Measurements from ENCODE around the gene SHOX. TPM values are rescaled to one million over a fixed set of nuclear protein-coding genes. Genes with fewer than 3 reads are reported as not detected.
"Not testable (repeated sequence)": the region's sequence is repeated elsewhere in the genome, so short reads cannot be mapped to it uniquely, and the experiment has no call there.

The SHOX gene
- total RNA-seq, 1 donor from 2014 or later, result not detected

DNA sequence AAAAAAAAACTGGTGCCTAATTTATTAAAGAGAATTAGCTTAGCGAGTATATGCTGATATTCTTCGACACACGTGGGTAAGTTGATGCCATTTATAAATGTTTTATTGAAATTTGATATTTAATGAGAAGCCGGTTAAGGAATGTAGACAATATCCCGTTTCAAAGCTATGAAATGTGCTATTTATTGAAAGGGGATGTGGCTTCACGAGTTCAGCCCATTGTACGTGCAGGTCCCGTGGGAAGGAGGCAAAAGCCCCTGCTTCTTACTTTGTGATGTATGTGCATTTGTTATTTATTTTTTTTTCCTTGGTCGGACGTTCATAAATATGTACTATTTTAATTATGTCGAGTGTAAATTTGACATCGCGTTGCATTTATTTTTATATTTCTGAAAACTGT lies 20.2 kb downstream of the SHOX start:
- Mint-ChIP-seq H3K4me1 (peaks cover 13% of the 10 kb centered on the region), H3K4me3 (no peak overlapping the region), H3K36me3 (no peaks in the 10 kb centered on the region), H3K27ac (no peak overlapping the region), H3K9me3 (no peaks in the 10 kb centered on the region), H3K27me3 (ENCODE audit: insufficient read depth, low read depth) (peaks cover 17% of the 10 kb centered on the region)
- Histone ChIP-seq H3K27me3 (peaks cover 41% of the 10 kb centered on the region), H2AFZ (replicated peaks) (no peak overlapping the region), H3K4me1 (no peaks in the 10 kb centered on the region), H3K27ac (no peak overlapping the region), H3K36me3 (no peaks in the 10 kb centered on the region), H3K4me2 (no peak overlapping the region), H3K4me3 (no peak overlapping the region), H3K9me3 (ENCODE audit: low read depth) (no peaks in the 10 kb centered on the region), H3K79me2 (ENCODE audit: low read depth) (no peaks in the 10 kb centered on the region), H4K20me1 (ENCODE audit: low read depth) (no peaks in the 10 kb centered on the region), H3K9ac (no peak overlapping the region), H3F3A (ENCODE audit: low read depth) (no peaks in the 10 kb centered on the region)
- DNase-seq (ENCODE audit: low spot score), result no peak
- TF ChIP-seq EZH2 (IDR thresholded peaks at IDR 0.05), result no peak
- TF ChIP-seq, protein P1, sequence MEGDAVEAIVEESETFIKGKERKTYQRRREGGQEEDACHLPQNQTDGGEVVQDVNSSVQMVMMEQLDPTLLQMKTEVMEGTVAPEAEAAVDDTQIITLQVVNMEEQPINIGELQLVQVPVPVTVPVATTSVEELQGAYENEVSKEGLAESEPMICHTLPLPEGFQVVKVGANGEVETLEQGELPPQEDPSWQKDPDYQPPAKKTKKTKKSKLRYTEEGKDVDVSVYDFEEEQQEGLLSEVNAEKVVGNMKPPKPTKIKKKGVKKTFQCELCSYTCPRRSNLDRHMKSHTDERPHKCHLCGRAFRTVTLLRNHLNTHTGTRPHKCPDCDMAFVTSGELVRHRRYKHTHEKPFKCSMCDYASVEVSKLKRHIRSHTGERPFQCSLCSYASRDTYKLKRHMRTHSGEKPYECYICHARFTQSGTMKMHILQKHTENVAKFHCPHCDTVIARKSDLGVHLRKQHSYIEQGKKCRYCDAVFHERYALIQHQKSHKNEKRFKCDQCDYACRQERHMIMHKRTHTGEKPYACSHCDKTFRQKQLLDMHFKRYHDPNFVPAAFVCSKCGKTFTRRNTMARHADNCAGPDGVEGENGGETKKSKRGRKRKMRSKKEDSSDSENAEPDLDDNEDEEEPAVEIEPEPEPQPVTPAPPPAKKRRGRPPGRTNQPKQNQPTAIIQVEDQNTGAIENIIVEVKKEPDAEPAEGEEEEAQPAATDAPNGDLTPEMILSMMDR (IDR thresholded peaks at IDR 0.05), result no peak
- no peak for TF ChIP-seq EZH2phosphoT487 (IDR thresholded peaks at IDR 0.05)

DNA sequence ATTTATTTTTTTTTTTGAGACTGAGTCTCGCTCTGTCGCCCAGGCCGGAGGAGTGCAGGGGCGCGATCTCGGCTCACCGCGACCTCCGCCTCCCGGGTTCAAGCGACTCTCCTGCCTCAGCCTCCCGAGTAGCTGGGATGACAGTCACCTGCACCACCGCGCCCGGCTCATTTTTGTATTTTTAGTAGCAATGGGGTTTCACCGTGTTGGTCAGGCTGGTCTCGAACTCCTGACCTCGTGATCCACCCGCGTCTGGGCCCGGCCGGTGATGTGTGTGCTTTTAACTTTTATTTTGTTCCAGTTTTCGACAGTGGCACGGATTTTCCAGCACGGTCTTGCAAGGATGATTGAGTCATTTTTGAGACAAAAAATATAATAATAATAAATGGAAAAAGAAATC lies 21.3 kb downstream of the SHOX start:
- not testable (repeated sequence) for H3F3A ChIP-seq (ENCODE audit: low read depth); H3K4me3 Mint-ChIP-seq; H3K9ac ChIP-seq; H3K9me3 ChIP-seq (ENCODE audit: low read depth); H3K4me3 ChIP-seq; H3K79me2 ChIP-seq (ENCODE audit: low read depth); H3K36me3 Mint-ChIP-seq; H3K36me3 ChIP-seq; H3K27ac ChIP-seq; H4K20me1 ChIP-seq (ENCODE audit: low read depth); H3K4me2 ChIP-seq; H3K27me3 Mint-ChIP-seq (ENCODE audit: insufficient read depth, low read depth); H3K9me3 Mint-ChIP-seq; H2AFZ ChIP-seq (replicated peaks); H3K4me1 ChIP-seq; H3K27ac Mint-ChIP-seq
- H3K4me1 Mint-ChIP-seq, result peaks cover 13% of the 10 kb centered on the region
- peak; percentile 0 for DNase-seq (ENCODE audit: low spot score)
- H3K27me3 ChIP-seq, result peaks cover 30% of the 10 kb centered on the region

GRCh38 chrX:652341-652741 lies 21.8 kb downstream of the SHOX start:
- Histone ChIP-seq H4K20me1 (ENCODE audit: low read depth) (no peaks in the 10 kb centered on the region), H3K36me3 (no peaks in the 10 kb centered on the region), H3K27me3 (peaks cover 29% of the 10 kb centered on the region), H3K27ac (no peak overlapping the region), H3K79me2 (ENCODE audit: low read depth) (no peaks in the 10 kb centered on the region), H3K9ac (no peak overlapping the region), H3K4me1 (no peaks in the 10 kb centered on the region), H2AFZ (replicated peaks) (peak overlapping the region; percentile 34), H3F3A (ENCODE audit: low read depth) (no peaks in the 10 kb centered on the region), H3K4me3 (no peak overlapping the region), H3K9me3 (ENCODE audit: low read depth) (no peaks in the 10 kb centered on the region), H3K4me2 (no peak overlapping the region)
- no peak overlapping the region for H3K4me3 Mint-ChIP-seq
- no peak overlapping the region for H3K27ac Mint-ChIP-seq
- H3K9me3 Mint-ChIP-seq, result no peaks in the 10 kb centered on the region
- peak; percentile 1 for DNase-seq (ENCODE audit: low spot score)
- TF ChIP-seq, protein P1 (IDR thresholded peaks at IDR 0.05), result no peak
- TF ChIP-seq EZH2phosphoT487 (IDR thresholded peaks at IDR 0.05) (no peak), EZH2 (IDR thresholded peaks at IDR 0.05) (no peak)
- H3K27me3 Mint-ChIP-seq (ENCODE audit: insufficient read depth, low read depth), result peaks cover 7% of the 10 kb centered on the region
- H3K36me3 Mint-ChIP-seq, result no peaks in the 10 kb centered on the region
- H3K4me1 Mint-ChIP-seq, result peaks cover 17% of the 10 kb centered on the region

DNA sequence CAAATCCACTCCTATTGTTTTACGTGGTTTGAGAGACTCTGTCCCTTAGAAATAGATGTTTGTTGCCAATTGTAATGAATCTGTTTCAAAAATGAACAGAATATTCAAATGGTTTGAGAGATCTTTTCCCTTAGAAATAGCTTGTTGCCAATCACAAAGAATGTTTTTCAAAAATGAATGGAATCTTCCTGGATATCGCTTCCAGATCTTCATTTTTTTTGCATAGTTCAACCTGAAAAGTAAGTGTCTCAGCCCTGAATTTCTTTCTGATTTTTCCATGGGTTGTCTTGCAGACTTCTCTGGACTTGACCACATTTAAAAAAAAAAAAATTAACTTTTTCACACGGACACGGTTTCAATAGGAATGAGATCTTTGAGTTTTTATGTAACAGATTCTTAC lies 22.7 kb downstream of the SHOX start:
- Mint-ChIP-seq H3K4me1 (peaks cover 20% of the 10 kb centered on the region), H3K36me3 (no peaks in the 10 kb centered on the region), H3K27ac (no peak overlapping the region), H3K27me3 (ENCODE audit: insufficient read depth, low read depth) (peaks cover 7% of the 10 kb centered on the region), H3K9me3 (no peaks in the 10 kb centered on the region), H3K4me3 (no peak overlapping the region)
- H3K4me3 ChIP-seq, result no peak overlapping the region
- H3F3A ChIP-seq (ENCODE audit: low read depth), result no peaks in the 10 kb centered on the region
- TF ChIP-seq, protein P1 (IDR thresholded peaks at IDR 0.05), result no peak
- TF ChIP-seq EZH2phosphoT487 (IDR thresholded peaks at IDR 0.05) (no peak), EZH2 (IDR thresholded peaks at IDR 0.05) (no peak)
- H3K36me3 ChIP-seq, result no peaks in the 10 kb centered on the region
- no peak overlapping the region for H3K27ac ChIP-seq
- H3K4me2 ChIP-seq, result no peak overlapping the region
- H3K9ac ChIP-seq, result no peak overlapping the region
- H3K27me3 ChIP-seq, result peaks cover 26% of the 10 kb centered on the region
- no peak for DNase-seq (ENCODE audit: low spot score)
- no peaks in the 10 kb centered on the region for H3K9me3 ChIP-seq (ENCODE audit: low read depth)
- no peak overlapping the region for H2AFZ ChIP-seq (replicated peaks)
- no peaks in the 10 kb centered on the region for H3K4me1 ChIP-seq
- H4K20me1 ChIP-seq (ENCODE audit: low read depth), result no peaks in the 10 kb centered on the region
- no peaks in the 10 kb centered on the region for H3K79me2 ChIP-seq (ENCODE audit: low read depth)

All from neural progenitor cell (in vitro differentiated cells).